Thymus (tissue), 11 donors: ENCODE data around the gene SERPINE1. TPM values are rescaled to one million over a fixed set of nuclear protein-coding genes. Genes with fewer than 3 reads are reported as not detected.

ENCODE experiments used
- DNase-seq, 9 donors: peaks; one replicate each; pipeline ENCODE4 v3.0.0-alpha.2; 2013; ENCODE audit warnings: low spot score in 9 of 9, low read depth in 6 of 9, missing footprints in 1 of 9
- H3K27ac ChIP-seq, 2 donors: one replicate each; pipeline ENCODE4 v1.5.1; 2013; ENCODE audit warnings: control low read depth in 1 of 2, low read depth in 1 of 2, low read length in 1 of 2, mild to moderate bottlenecking in 1 of 2, moderate library complexity in 1 of 2
- H3K27me3 ChIP-seq, 2 donors: one replicate each; pipeline ENCODE4 v1.5.1; 2013; ENCODE audit warnings: low read length in 1 of 2; ENCODE audit not compliant: control insufficient read depth in 2 of 2, insufficient read depth in 1 of 2
- H3K36me3 ChIP-seq, 2 donors: one replicate each; pipeline ENCODE4 v1.5.1; 2013; ENCODE audit warnings: low read length in 1 of 2, mild to moderate bottlenecking in 1 of 2, moderate library complexity in 1 of 2; ENCODE audit not compliant: control insufficient read depth in 2 of 2, insufficient read depth in 2 of 2
- H3K4me1 ChIP-seq, 2 donors: one replicate each; pipeline ENCODE4 v1.5.1; 2013; ENCODE audit warnings: low read length in 2 of 2; ENCODE audit not compliant: control insufficient read depth in 2 of 2, insufficient read depth in 2 of 2
- H3K4me3 ChIP-seq, 2 donors: one replicate each; pipeline ENCODE4 v1.5.1; 2013; ENCODE audit warnings: low read length in 2 of 2, control low read depth in 1 of 2, mild to moderate bottlenecking in 1 of 2
- H3K9me3 ChIP-seq, 2 donors: one replicate each; pipeline ENCODE4 v1.5.1; 2013; ENCODE audit warnings: low read length in 1 of 2, mild to moderate bottlenecking in 1 of 2; ENCODE audit not compliant: control insufficient read depth in 2 of 2, insufficient read depth in 1 of 2
- WGBS: extraction: QIAGEN DNeasy Blood & Tissue Kit; methylation state at CpG from one replicate; pipeline ENCODE4 v1.1.7; 2013; 5-methylcytosine and 5-hydroxymethylcytosine counted together
- polyA plus RNA-seq: library from polyadenylated mRNA; stranded (reverse); fragments of 200-250 nt; gene quantifications from one replicate; pipeline ENCODE4 v1.2.3, GENCODE V29; 2013
- total RNA-seq: library from RNA; stranded (reverse); fragments of 120-200 nt; gene quantifications from one replicate; pipeline ENCODE4 v1.2.4, GENCODE V29; 2013
- donor health status: healthy.

SERPINE1 gene
- total and polyA plus RNA-seq, 2 donors = 2.1 to 7.3 TPM

DNA sequence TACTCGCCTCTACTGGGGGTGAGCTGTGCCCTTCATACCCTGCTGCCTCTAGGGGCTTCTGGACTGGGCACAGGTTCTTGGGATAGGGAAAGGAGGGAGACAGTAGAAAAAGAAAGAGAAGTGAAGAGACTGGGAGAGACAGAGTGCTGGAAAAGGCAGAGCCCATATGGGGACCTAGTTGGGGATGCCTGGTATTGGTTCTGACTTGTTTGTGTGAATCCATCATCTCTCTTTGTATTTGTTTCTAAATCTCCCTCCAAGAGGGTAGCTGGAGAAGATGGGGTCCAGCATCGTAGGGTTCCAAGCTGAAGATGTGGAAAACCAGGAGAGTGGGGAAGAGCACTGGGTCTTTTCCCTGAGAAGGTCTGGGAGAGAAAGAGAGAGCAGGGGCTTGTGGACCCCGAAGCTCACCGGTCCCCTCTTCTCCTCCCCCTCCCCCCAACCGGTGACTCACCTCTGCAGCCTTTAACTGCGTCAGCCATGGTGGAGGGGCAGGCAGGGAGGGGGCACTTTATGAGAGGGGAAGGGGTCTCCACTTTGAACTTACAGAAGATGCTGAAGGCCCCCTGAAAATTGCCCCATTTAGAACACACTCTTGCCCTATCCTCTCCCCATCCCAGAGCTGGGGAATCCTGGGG, 41.6 kb downstream of the SERPINE1 start:
- H3K27ac ChIP-seq = no peak overlapping the region
- DNase-seq = no peak
- WGBS = 7% methylated on average over 6 of the region's 6 CpGs
- peaks cover 62 to 81% of the 10 kb centered on the region in 2 donors for H3K4me1 ChIP-seq
- H3K27me3 ChIP-seq = peaks cover 80 to 100% of the 10 kb centered on the region in 2 donors
- H3K4me3 ChIP-seq = no peak overlapping the region
- no peaks in the 10 kb centered on the region for H3K36me3 ChIP-seq
- peaks cover 13 to 48% of the 10 kb centered on the region in 2 donors for H3K9me3 ChIP-seq

DNA sequence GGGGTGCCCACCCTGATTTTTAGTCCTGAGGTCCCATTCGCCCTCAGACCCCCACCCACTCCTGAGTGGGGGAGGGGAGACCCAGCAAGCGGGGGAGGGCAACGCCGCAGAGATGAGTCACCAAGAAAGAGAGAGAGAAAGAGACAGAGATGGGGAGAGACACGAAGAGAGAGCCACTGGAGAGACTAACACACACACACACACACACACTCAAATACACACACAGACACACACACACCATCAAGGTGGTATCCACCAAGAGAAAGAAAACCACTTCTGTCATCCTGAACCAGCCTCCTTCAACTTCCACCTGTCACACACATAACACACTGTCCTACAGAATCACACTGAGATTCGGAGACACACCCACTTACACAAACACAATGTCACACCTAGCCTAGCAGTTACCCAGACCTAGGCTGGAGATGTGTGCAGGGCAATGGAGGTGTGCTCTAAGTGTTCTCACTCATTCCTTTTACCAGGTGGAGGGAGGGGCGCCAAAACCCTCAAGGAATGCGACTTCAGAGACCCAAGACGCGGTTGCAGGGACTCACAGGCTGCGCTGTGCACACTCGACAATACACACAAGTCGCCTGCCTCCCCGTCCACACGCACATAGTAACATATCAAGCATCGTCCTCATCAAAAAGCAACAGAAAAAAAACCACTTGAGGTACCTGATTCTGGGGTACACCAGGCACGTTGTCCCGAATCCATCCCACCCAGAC, 42.4 kb downstream of the SERPINE1 start:
- H3K27ac ChIP-seq = no peak overlapping the region
- 6% methylated on average over 18 of the region's 18 CpGs for WGBS
- H3K4me3 ChIP-seq = no peak overlapping the region
- H3K27me3 ChIP-seq = peaks cover 80 to 100% of the 10 kb centered on the region in 2 donors
- H3K4me1 ChIP-seq = peaks cover 54 to 82% of the 10 kb centered on the region in 2 donors
- peaks cover 18 to 51% of the 10 kb centered on the region in 2 donors for H3K9me3 ChIP-seq
- no peaks in the 10 kb centered on the region for H3K36me3 ChIP-seq
- DNase-seq = no peak

DNA sequence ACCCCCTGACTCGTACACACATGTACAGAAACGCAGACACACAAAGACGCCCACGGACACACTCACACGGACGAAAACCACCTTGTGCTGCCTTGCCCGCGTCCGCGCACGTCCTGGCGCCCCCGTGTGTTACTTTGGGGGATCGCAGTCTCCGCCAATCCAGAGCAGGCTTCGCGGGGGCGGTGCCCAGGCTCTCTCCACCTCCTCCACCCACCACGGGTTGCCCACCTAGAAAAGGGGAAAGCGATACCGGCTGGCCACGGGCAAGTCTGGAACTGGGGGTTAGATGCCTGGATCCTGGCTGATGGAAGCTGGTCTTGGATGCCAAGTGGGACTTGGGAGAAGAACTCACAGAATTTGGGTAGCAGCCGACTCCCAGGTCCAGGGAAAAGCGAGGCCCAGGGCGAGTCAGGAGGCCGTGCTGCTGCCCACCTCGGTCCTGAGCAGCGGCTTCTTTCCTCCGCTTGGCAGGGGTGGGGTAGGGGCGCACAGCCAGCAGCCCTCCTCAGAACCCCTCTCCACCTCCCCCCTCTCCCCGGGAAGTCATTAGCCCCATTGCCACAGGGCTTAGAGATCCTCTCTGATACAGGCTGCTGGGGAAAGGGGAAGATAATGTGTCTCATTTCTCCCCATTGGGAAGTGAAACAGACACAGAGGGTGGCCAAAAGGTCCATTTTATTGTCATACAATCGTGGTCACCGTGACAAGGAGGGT, 43.1 kb downstream of the SERPINE1 start:
- WGBS = 2% methylated on average over 33 of the region's 33 CpGs
- peaks cover 50 to 80% of the 10 kb centered on the region in 2 donors for H3K4me1 ChIP-seq
- peaks cover 19 to 51% of the 10 kb centered on the region in 2 donors for H3K9me3 ChIP-seq
- H3K4me3 ChIP-seq = no peak overlapping the region
- DNase-seq = peak in 5 of 9 donors; percentile 56 to 80 (median 70)
- no peak overlapping the region for H3K27ac ChIP-seq
- peaks cover 80 to 100% of the 10 kb centered on the region in 2 donors for H3K27me3 ChIP-seq
- H3K36me3 ChIP-seq = no peaks in the 10 kb centered on the region

DNA sequence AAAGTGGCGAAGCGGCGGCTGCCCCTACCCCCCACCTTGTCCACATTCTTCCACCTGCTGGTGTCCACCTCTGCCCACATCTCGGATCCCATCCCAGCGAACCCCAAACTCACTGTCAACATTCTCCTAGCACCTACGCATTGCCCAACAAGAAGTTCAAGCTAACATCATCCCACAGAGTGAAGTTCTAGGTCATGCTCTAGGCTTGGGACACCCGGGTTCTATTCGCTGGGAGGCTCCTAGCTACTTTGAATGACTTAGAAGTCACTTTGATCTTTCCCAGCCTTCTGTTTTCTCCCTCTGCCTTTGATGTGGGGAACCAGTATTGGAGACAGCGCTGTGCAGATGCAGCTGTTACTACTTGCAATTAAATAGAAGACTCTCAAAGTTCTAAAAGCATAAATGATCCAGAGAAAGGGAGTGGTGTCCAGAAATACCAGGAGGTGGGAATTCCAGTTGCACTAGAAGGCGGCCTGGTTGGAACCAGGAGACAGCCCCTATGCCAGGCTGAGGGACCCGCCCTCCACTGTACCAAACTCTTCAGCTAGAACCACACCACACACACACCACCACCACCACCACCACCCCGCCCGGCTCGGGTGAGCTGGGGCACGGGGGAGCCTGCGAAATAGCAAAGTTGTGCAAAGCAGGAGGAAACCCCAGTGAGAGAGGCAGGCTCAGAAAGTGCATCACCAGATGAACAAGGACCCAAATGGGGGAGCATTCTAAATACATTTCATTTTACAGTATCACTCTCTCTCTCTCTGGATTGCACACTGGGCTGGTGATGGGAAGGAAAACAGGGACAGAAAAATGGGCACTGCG, 43.9 kb downstream of the SERPINE1 start:
- H3K27ac ChIP-seq = no peak overlapping the region
- DNase-seq = peak in 2 of 9 donors; percentile 60 to 77
- peaks cover 78 to 100% of the 10 kb centered on the region in 2 donors for H3K27me3 ChIP-seq
- H3K4me1 ChIP-seq = peaks cover 44 to 71% of the 10 kb centered on the region in 2 donors
- no peak overlapping the region for H3K4me3 ChIP-seq
- 6% methylated on average over 17 of the region's 17 CpGs for WGBS
- peaks cover 19 to 46% of the 10 kb centered on the region in 2 donors for H3K9me3 ChIP-seq
- H3K36me3 ChIP-seq = no peaks in the 10 kb centered on the region

DNA sequence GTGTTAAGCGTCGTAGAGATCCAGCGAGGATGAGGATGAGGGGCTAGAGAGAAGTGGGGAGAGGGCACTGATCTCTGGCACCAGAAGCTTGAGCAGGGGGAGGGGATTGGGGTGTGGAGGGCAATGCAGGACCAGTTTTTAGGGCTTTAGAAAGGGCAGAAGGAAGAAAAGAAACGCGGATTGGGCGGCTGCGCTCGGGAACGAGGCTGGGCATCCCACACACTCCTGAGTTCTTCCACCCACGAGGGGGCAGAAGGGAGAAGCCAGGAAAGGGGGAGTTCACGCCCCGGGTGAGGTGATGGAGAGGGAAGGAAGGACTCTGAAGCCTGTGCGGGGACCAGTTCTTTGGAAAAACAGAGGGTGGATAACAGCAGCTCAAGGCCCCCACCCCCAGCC, 44.5 kb downstream of the SERPINE1 start:
- peaks cover 38 to 65% of the 10 kb centered on the region in 2 donors for H3K4me1 ChIP-seq
- H3K27me3 ChIP-seq = peaks cover 77 to 100% of the 10 kb centered on the region in 2 donors
- 5% methylated on average over 13 of the region's 13 CpGs for WGBS
- no peak overlapping the region for H3K4me3 ChIP-seq
- no peak overlapping the region for H3K27ac ChIP-seq
- no peak for DNase-seq
- no peaks in the 10 kb centered on the region for H3K36me3 ChIP-seq
- H3K9me3 ChIP-seq = peaks cover 19 to 42% of the 10 kb centered on the region in 2 donors

DNA sequence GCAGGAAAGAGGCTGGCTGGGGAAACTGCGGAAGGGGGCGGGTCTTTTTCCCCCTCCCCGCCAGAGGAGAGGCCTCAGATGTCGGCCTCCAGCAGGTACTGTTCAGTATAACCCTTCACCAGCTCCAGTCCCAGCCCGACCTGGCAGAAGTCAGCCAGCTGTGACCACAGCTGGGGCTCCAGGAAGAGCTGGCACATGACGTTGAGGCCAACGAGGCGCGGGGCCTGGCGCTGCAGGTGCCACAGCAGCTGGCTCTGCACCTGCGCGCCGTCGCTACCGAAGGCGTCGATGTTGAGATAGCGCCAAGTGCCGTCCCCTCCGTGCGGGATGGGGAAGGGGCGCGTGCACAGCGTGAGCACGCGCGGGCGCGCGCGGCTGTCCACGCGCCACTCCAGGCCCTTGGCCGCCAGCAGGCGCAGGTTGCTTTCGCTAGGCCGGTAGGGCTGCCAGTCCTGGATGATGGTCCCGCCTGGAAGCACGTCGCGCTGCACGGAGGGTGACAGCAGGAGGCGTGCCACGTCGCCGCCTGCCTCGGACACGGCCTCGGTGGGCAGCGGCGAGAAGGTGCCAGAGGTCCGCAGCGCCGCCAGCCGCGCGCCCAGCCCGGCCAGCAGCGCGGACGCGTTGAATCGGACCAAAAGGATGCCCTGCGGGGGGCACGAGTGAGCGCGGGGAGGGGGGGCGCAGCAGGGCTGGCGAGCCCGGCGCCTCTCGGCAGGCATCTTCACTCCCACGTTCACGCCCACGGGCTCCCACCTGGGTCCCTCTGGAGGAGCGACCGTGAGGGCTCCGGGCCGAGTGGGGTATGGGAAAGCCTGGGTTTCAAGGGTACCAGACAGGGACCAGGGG, 45.3 kb downstream of the SERPINE1 start:
- peaks cover 19 to 37% of the 10 kb centered on the region in 2 donors for H3K9me3 ChIP-seq
- H3K27ac ChIP-seq = no peak overlapping the region
- DNase-seq = peak in 1 of 9 donors; percentile 56
- H3K27me3 ChIP-seq = peaks cover 77 to 100% of the 10 kb centered on the region in 2 donors
- no peaks in the 10 kb centered on the region for H3K36me3 ChIP-seq
- WGBS = 6% methylated on average over 79 of the region's 79 CpGs
- no peak overlapping the region for H3K4me3 ChIP-seq
- peaks cover 33 to 58% of the 10 kb centered on the region in 2 donors for H3K4me1 ChIP-seq

DNA sequence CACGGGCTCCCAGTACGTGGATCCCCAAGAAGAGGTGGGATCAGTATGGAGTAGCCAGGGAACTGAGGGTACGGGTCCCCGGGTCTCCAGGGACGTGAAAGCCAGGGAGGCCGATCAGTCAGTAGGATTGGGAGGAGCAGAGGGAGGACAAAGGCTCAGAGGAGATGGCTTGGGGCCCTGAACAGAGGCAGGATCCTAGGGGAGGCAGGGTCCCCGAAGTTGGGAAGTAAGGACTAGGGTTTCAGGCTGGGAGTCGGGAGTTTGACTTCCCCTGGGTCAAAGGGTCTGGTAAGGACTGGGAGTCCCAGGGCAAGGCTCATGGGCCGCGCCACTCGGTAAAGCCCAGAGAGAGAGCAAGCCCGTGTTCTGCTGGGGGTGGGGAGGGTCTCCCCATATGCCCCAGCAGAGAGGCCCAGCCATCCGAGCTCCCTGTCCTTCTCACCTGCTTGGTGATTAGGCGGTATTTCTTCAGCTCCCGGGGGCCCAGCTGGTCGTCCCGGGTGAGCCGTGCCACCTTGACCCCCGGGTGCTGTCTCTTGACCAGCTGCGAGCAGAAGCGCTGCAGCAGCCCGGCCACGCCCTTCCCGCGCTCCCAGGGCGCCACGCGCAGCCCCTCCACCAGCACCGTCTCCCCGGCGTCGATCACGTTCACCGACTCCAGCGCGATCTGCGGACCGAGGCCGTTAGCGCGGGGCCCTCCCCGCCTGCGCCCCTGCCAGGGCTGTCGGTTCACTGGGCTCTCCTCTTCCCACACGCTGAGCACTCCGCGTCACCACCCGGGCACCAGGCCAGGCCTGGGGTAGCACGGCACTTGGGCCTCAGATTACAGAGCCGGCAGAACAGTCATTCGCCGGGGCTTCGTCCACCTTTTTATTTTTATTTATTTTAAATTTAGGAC, 46.2 kb downstream of the SERPINE1 start:
- H3K27ac ChIP-seq = no peak overlapping the region
- H3K4me1 ChIP-seq = peaks cover 32 to 51% of the 10 kb centered on the region in 2 donors
- 5% methylated on average over 53 of the region's 53 CpGs for WGBS
- H3K4me3 ChIP-seq = no peak overlapping the region
- DNase-seq = no peak
- no peaks in the 10 kb centered on the region for H3K36me3 ChIP-seq
- H3K27me3 ChIP-seq = peaks cover 76 to 100% of the 10 kb centered on the region in 2 donors
- peaks cover 19 to 37% of the 10 kb centered on the region in 2 donors for H3K9me3 ChIP-seq
